GM13977 (cell line): ENCODE measurements around the gene DOCK9.

Source experiments
- DNase-seq: peaks from one replicate; pipeline ENCODE4 v3.0.0; 2012; ENCODE audit warnings: low spot score
- in situ Hi-C: fragments of 300-500 bp; cut with MboI; formaldehyde crosslinking; loops from one replicate; pipeline ENCODE4 v1.12.0; 2022; ENCODE audit warnings: low sequenced_read_pairs, low pct_unique_long_range_greater_than_20kb, mixed read lengths, inconsistent platforms; ENCODE audit not compliant: unreplicated experiment
- TF ChIP-seq, protein P1 (sequence below): IDR thresholded peaks from 2 replicates; pipeline ENCODE4 v1.5.1; 2012; ENCODE audit warnings: mild to moderate bottlenecking, control low read depth; ENCODE audit not compliant: insufficient read depth; ENCODE audit errors: extremely low read depth, missing control alignments

Gene DOCK9

DNA sequence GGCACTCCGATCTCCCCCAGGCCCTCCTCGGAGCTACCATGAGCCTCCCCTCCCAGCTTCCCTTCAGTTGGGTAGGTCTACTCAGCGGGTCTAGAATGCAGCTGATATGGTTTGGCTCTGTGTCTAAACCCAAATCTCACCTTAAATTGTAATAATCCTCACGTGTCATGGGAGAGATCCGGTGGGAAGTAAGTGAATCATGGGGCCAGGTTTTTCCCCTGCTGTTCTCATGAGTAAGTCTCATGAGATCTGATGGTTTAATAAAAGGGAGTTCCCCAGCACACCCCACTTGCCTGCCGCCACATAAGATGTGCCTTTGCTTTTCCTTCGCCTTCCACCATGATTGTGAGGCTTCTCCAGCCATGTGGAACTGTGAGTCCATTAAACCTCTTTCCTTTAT is 14.5 kb upstream of the DOCK9 start:
- DNase-seq, result no peak
- TF ChIP-seq, protein P1, sequence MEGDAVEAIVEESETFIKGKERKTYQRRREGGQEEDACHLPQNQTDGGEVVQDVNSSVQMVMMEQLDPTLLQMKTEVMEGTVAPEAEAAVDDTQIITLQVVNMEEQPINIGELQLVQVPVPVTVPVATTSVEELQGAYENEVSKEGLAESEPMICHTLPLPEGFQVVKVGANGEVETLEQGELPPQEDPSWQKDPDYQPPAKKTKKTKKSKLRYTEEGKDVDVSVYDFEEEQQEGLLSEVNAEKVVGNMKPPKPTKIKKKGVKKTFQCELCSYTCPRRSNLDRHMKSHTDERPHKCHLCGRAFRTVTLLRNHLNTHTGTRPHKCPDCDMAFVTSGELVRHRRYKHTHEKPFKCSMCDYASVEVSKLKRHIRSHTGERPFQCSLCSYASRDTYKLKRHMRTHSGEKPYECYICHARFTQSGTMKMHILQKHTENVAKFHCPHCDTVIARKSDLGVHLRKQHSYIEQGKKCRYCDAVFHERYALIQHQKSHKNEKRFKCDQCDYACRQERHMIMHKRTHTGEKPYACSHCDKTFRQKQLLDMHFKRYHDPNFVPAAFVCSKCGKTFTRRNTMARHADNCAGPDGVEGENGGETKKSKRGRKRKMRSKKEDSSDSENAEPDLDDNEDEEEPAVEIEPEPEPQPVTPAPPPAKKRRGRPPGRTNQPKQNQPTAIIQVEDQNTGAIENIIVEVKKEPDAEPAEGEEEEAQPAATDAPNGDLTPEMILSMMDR, result no peak
- in situ Hi-C loops, result no loop called here

DNA sequence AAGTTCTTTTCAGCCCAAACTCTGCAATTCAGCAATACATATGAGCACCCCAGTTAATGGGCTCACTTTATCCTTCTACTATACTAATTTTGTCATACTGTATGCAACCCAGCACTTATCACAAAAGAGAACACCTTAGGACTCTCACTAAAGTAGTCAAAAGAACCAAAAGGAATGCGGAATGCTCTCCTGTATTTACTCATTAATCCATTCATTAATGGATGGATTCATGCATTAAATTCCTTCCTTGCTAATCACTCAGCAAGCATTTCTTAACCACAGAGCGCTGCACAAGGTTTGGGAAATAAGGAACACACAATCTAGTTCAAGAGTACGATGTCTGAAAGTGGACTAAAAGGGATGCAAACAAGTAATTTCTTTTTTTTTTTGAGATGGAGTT is 12.8 kb upstream of the DOCK9 start:
- TF ChIP-seq, protein P1, result no peak
- DNase-seq, result no peak
- in situ Hi-C loops, result no loop called here

DNA sequence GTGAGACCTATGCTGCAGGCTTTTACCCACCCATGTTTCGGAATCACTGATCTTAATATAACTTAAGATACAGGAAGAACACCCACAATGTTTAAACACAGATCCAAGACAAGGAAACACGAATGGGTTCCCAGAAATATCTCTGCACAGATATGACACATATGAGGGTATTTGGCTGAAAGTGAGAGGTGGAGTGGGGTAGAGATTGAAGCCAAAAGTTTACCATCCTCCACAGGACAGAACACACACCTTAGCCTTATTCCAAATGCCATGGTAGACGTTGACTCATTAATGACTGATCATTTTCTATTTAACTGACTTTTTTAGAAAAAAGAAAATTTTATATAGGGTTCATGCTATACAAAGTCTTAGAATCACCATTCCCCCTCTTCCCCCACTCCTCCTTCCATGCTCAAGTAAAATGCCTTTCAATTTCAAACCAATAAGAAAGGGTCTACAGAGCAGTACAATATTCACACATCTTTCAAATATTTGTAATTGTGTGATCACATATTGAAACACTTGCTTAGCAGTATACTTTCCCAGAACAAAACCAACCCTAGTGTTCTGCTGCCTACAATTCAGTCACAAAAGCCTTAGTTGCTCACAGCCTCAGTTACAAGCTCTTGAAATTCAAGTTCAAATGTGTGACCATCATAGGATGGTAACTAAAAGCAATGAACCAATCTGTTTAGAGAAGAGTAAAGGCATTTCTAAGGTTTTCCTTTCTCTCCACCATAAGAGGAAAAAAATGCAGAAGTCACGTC is 11.8 kb upstream of the DOCK9 start:
- in situ Hi-C loops, result no loop called here
- no peak for DNase-seq
- TF ChIP-seq, protein P1, result no peak

DNA sequence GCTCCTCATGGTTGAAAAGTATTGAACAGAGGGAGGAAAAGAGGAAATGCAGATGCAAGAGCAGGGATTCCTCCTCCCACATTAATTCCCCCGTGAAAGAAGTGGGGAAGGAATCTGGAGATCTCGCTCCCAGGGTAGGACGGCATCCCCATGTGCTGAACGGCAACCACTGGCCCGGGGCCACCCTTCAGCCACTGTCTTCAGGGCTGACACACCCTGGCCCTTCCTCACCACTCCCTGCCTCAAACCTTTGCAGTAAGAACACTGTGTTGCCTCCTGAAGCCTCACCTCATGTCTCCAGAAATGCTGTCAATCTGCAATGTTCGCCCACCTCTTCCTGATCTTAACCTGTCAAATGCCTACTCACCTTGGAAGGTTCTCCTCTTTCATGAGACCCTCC is 10.9 kb upstream of the DOCK9 start:
- in situ Hi-C loops, result no loop called here
- TF ChIP-seq, protein P1, result no peak
- no peak for DNase-seq

DNA sequence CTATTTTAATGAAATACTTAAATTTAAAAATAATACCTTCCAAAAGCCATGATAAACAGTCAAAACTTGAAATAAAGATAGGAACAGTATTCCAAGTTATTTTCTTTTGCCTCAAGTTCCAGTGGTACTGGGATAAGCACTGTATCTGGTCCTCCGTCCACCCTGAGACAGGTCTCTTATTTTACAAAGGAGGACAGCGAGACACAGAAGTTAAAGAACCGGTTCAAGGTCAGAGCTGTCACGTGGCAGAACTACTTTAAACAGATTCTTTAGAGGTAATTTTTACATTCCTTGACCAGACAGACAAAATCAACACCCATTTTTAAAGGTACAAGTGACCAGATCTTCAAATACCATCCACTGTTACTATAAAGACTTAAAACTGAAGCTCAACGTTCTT is 10.4 kb upstream of the DOCK9 start:
- in situ Hi-C loops, result no loop called here
- DNase-seq, result no peak
- TF ChIP-seq, protein P1, result no peak

DNA sequence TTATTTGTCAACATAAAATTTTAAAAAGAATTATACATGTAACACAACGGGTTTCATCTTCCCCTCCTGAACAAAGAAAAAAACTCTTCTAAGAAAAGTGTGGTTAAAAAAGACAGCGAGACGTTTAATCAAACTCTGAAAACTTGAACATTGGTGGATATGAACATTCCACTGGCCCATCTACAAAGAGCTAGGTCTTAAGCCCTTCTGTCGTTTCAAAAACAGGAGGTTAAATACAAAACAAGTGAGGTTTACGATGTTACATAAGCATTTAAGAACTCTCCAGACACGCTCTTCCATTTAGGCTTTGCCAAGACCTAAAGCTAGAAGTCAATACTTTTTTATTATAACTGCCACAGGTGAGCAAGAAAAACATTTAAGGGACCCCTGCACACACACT is 9.4 kb upstream of the DOCK9 start:
- DNase-seq, result no peak
- TF ChIP-seq, protein P1, result no peak
- in situ Hi-C loops, result no loop called here
